ENCODE data around the gene RESP18.

The RESP18 gene

GRCh38 chr2:219280651-219281050 lies 51.9 kb downstream of the RESP18 start:
- no peak for TF ChIP-seq POLR2A (IDR thresholded peaks at IDR 0.05; ENCODE audit: low read depth, low read length)
- TF ChIP-seq POLR2AphosphoS5 (IDR thresholded peaks at IDR 0.05; ENCODE audit: low read depth, low read length) = no peak
- no peak for TF ChIP-seq TAF1 (IDR thresholded peaks at IDR 0.05; ENCODE audit: borderline replicate concordance, low read depth, low read length)
- no peak for DNase-seq (ENCODE audit: insufficient read length)
- no peak for FAIRE-seq

- no peak for DNase-seq (ENCODE audit: insufficient read length)
- FAIRE-seq = no peak
- TF ChIP-seq TAF1 (IDR thresholded peaks at IDR 0.05; ENCODE audit: borderline replicate concordance, low read depth, low read length) (no peak), POLR2A (IDR thresholded peaks at IDR 0.05; ENCODE audit: low read depth, low read length) (no peak), POLR2AphosphoS5 (IDR thresholded peaks at IDR 0.05; ENCODE audit: low read depth, low read length) (no peak)
Measured at GRCh38 chr2:219279916-219280516, 52.5 kb downstream of the RESP18 start.

GRCh38 chr2:219279151-219279915 lies 53.2 kb downstream of the RESP18 start, which contains the start of gene DNAJB2:
Gene DNAJB2, plus strand, starts transcription at chr2:219279366. Its CDS starts 468 bp downstream, at chr2:219279834.
- FAIRE-seq (peak; percentile 99), DNase-seq (ENCODE audit: insufficient read length) (peak; percentile 99)
- peak; percentile 79 for TF ChIP-seq POLR2A (IDR thresholded peaks at IDR 0.05; ENCODE audit: low read depth, low read length)
- TF ChIP-seq POLR2AphosphoS5 (IDR thresholded peaks at IDR 0.05; ENCODE audit: low read depth, low read length) = 0 out of 2 replicates have a peak, but pooled peaks have one; percentile 45
- TF ChIP-seq TAF1 (IDR thresholded peaks at IDR 0.05; ENCODE audit: borderline replicate concordance, low read depth, low read length) = peak; percentile 58

GRCh38 chr2:219278655-219279150 lies 53.8 kb downstream of the RESP18 start:
- FAIRE-seq = no peak
- TF ChIP-seq TAF1 (IDR thresholded peaks at IDR 0.05; ENCODE audit: borderline replicate concordance, low read depth, low read length) (no peak), POLR2AphosphoS5 (IDR thresholded peaks at IDR 0.05; ENCODE audit: low read depth, low read length) (no peak), POLR2A (IDR thresholded peaks at IDR 0.05; ENCODE audit: low read depth, low read length) (no peak)
- no peak for DNase-seq (ENCODE audit: insufficient read length)

- FAIRE-seq = no peak
- TF ChIP-seq POLR2AphosphoS5 (IDR thresholded peaks at IDR 0.05; ENCODE audit: low read depth, low read length) = no peak
- TF ChIP-seq POLR2A (IDR thresholded peaks at IDR 0.05; ENCODE audit: low read depth, low read length) = 0 out of 2 replicates have a peak, but pooled peaks have one; percentile 32
- DNase-seq (ENCODE audit: insufficient read length) = no peak
Measured at GRCh38 chr2:219277703-219278654, 54.6 kb downstream of the RESP18 start.
